MM.1S (cell line): ENCODE results near the gene ANKS1B.

Source experiments
- DNase-seq: peaks from one replicate; pipeline ENCODE4 v3.0.0-alpha.2; 2015
- H2AFZ ChIP-seq: fragments of 300-600 bp; sonication (generic); 2 replicates; pipeline ENCODE4 v1.6.0; 2016; ENCODE audit warnings: antibody characterized with exemption, low read length
- H3F3A ChIP-seq: fragments of 300-600 bp; sonication (generic); 2 replicates; pipeline ENCODE4 v1.6.1; 2016; ENCODE audit warnings: mild to moderate bottlenecking, antibody characterized with exemption, low read length, moderate library complexity, mixed read lengths; ENCODE audit not compliant: insufficient read depth
- H3K27ac ChIP-seq: fragments of 300-600 bp; sonication (generic); 2 replicates; pipeline ENCODE4 v1.5.1; 2016; ENCODE audit warnings: mild to moderate bottlenecking, low read length
- H3K27me3 ChIP-seq: fragments of 300-600 bp; sonication (generic); replicated peaks from 2 replicates; pipeline ENCODE4 v1.6.0; 2016; ENCODE audit warnings: low read length; ENCODE audit not compliant: insufficient read depth
- H3K36me3 ChIP-seq: fragments of 300-600 bp; sonication (generic); replicated peaks from 2 replicates; pipeline ENCODE4 v1.6.1; 2016; ENCODE audit warnings: mild to moderate bottlenecking, low read length, mixed read lengths; ENCODE audit not compliant: insufficient read depth
- H3K4me1 ChIP-seq: fragments of 300-600 bp; sonication (generic); 2 replicates; pipeline ENCODE4 v1.6.1; 2016; ENCODE audit warnings: low read length, mixed read lengths
- H3K4me2 ChIP-seq: fragments of 300-600 bp; sonication (generic); 2 replicates; pipeline ENCODE4 v1.6.0; 2016; ENCODE audit warnings: low read depth, low read length
- H3K4me3 ChIP-seq: fragments of 300-600 bp; sonication (generic); 2 replicates; pipeline ENCODE4 v1.5.1; 2016; ENCODE audit warnings: low read length, mixed read lengths
- H3K79me2 ChIP-seq: fragments of 300-600 bp; sonication (generic); 2 replicates; pipeline ENCODE4 v1.6.1; 2016; ENCODE audit warnings: mixed run types, low read length, mixed read lengths
- H3K9ac ChIP-seq: fragments of 300-600 bp; sonication (generic); 2 replicates; pipeline ENCODE4 v1.6.1; 2016; ENCODE audit warnings: low read length, mixed read lengths
- H3K9me2 ChIP-seq: fragments of 300-600 bp; sonication (generic); replicated peaks from 2 replicates; pipeline ENCODE4 v1.6.1; 2016; ENCODE audit warnings: mild to moderate bottlenecking, low read length, mixed read lengths; ENCODE audit not compliant: insufficient read depth
- H3K9me3 ChIP-seq: fragments of 300-600 bp; sonication (generic); replicated peaks from 2 replicates; pipeline ENCODE4 v1.6.1; 2016; ENCODE audit warnings: mild to moderate bottlenecking, low read length, mixed read lengths; ENCODE audit not compliant: insufficient read depth
- H4K20me1 ChIP-seq: fragments of 300-600 bp; sonication (generic); 2 replicates; pipeline ENCODE4 v1.6.1; 2016; ENCODE audit warnings: mild to moderate bottlenecking, low read length, moderate library complexity, mixed read lengths; ENCODE audit not compliant: insufficient read depth
- EZH2 ChIP-seq: fragments of 300-600 bp; sonication (generic); optimal IDR thresholded peaks from 2 replicates; pipeline ENCODE3; 2017; ENCODE audit warnings: low read depth, mild to moderate bottlenecking, antibody characterized with exemption, low read length, mixed read lengths
- EZH2phosphoT487 ChIP-seq: fragments of 300-600 bp; sonication (generic); IDR thresholded peaks from 2 replicates; pipeline ENCODE4 v1.6.1; 2018; ENCODE audit warnings: antibody characterized with exemption, low read length
- TF ChIP-seq, protein P1 (sequence below): fragments of 300-600 bp; sonication (generic); IDR thresholded peaks from 2 replicates; pipeline ENCODE4 v1.5.1; 2016; ENCODE audit warnings: antibody characterized with exemption, low read length, mixed read lengths

Gene ANKS1B

GRCh38 chr12:99212275-99212674 lies 772.5 kb downstream of the ANKS1B start:
- H3K27ac ChIP-seq = no peak overlapping the region
- no peaks in the 10 kb centered on the region for H3K9me3 ChIP-seq
- H3K79me2 ChIP-seq = no peaks in the 10 kb centered on the region
- no peaks in the 10 kb centered on the region for H3K4me1 ChIP-seq
- DNase-seq = no peak
- H2AFZ ChIP-seq = no peak overlapping the region
- H3F3A ChIP-seq = no peaks in the 10 kb centered on the region
- no peak overlapping the region for H3K9ac ChIP-seq
- H3K9me2 ChIP-seq = no peaks in the 10 kb centered on the region
- no peaks in the 10 kb centered on the region for H4K20me1 ChIP-seq
- no peaks in the 10 kb centered on the region for H3K27me3 ChIP-seq
- H3K36me3 ChIP-seq = no peaks in the 10 kb centered on the region
- no peak for TF ChIP-seq EZH2
- TF ChIP-seq, protein P1, sequence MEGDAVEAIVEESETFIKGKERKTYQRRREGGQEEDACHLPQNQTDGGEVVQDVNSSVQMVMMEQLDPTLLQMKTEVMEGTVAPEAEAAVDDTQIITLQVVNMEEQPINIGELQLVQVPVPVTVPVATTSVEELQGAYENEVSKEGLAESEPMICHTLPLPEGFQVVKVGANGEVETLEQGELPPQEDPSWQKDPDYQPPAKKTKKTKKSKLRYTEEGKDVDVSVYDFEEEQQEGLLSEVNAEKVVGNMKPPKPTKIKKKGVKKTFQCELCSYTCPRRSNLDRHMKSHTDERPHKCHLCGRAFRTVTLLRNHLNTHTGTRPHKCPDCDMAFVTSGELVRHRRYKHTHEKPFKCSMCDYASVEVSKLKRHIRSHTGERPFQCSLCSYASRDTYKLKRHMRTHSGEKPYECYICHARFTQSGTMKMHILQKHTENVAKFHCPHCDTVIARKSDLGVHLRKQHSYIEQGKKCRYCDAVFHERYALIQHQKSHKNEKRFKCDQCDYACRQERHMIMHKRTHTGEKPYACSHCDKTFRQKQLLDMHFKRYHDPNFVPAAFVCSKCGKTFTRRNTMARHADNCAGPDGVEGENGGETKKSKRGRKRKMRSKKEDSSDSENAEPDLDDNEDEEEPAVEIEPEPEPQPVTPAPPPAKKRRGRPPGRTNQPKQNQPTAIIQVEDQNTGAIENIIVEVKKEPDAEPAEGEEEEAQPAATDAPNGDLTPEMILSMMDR = no peak
- no peak for TF ChIP-seq EZH2phosphoT487
- H3K4me2 ChIP-seq = no peak overlapping the region
- H3K4me3 ChIP-seq = no peak overlapping the region

DNA sequence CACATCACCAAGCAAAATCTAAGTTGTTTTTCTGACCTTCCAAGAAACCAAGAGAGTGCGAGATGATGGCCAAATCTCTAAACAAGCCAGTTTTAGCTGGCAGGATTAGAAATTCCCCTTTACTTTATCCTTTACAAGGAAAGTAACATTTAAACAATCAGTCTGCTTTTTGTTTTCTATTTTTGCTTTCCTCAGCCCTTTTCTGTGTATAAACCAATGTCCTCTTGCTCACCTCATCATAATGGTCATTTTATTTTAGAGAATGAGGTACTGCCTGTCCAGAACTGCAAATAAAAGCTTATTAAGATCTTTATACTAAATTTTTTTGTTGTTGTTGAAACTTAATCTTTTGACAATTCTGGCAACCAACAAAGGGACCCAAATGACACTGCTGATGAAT lies 779.6 kb downstream of the ANKS1B start:
- no peaks in the 10 kb centered on the region for H3F3A ChIP-seq
- H3K27ac ChIP-seq = no peak overlapping the region
- no peak overlapping the region for H3K4me3 ChIP-seq
- no peak overlapping the region for H3K9ac ChIP-seq
- H3K4me1 ChIP-seq = no peaks in the 10 kb centered on the region
- no peaks in the 10 kb centered on the region for H3K9me2 ChIP-seq
- DNase-seq = no peak
- TF ChIP-seq EZH2phosphoT487 = no peak
- TF ChIP-seq, protein P1 = no peak
- no peak for TF ChIP-seq EZH2
- H3K9me3 ChIP-seq = no peaks in the 10 kb centered on the region
- no peak overlapping the region for H3K4me2 ChIP-seq
- H3K27me3 ChIP-seq = no peaks in the 10 kb centered on the region
- no peaks in the 10 kb centered on the region for H3K79me2 ChIP-seq
- H3K36me3 ChIP-seq = no peaks in the 10 kb centered on the region
- no peak overlapping the region for H2AFZ ChIP-seq
- no peaks in the 10 kb centered on the region for H4K20me1 ChIP-seq

- TF ChIP-seq, protein P1 = no peak
- TF ChIP-seq EZH2phosphoT487 = no peak
- TF ChIP-seq EZH2 = no peak
- no peaks in the 10 kb centered on the region for H3K4me1 ChIP-seq
- H2AFZ ChIP-seq = no peak overlapping the region
- no peaks in the 10 kb centered on the region for H3K27me3 ChIP-seq
- H3K79me2 ChIP-seq = no peaks in the 10 kb centered on the region
- no peaks in the 10 kb centered on the region for H3K36me3 ChIP-seq
- H3F3A ChIP-seq = no peaks in the 10 kb centered on the region
- H3K9me2 ChIP-seq = no peaks in the 10 kb centered on the region
- no peaks in the 10 kb centered on the region for H4K20me1 ChIP-seq
- no peak overlapping the region for H3K27ac ChIP-seq
- no peak overlapping the region for H3K9ac ChIP-seq
- no peak overlapping the region for H3K4me2 ChIP-seq
- DNase-seq = no peak
- H3K4me3 ChIP-seq = no peak overlapping the region
- no peaks in the 10 kb centered on the region for H3K9me3 ChIP-seq
Observed at GRCh38 chr12:99201906-99202645, 782.7 kb downstream of the ANKS1B start.
